C4-2B (cell line): ENCODE measurements around the gene ORAI3.

Source experiments
- H3K27ac ChIP-seq: fragments of 450-650 bp; 2 replicates; pipeline ENCODE4 v1.5.1; 2017
- ZFX ChIP-seq: fragments of 450-650 bp; IDR thresholded peaks from 2 replicates; pipeline ENCODE4 v1.6.1; 2017
- TF ChIP-seq, protein P1 (sequence below): fragments of 450-650 bp; conservative IDR thresholded peaks from 2 replicates; pipeline ENCODE4 v1.5.1; 2017; ENCODE audit warnings: mild to moderate bottlenecking

ORAI3 gene

GRCh38 chr16:31002862-31003341 lies 54.0 kb downstream of the ORAI3 start:
- TF ChIP-seq ZFX, result no peak
- TF ChIP-seq, protein P1, sequence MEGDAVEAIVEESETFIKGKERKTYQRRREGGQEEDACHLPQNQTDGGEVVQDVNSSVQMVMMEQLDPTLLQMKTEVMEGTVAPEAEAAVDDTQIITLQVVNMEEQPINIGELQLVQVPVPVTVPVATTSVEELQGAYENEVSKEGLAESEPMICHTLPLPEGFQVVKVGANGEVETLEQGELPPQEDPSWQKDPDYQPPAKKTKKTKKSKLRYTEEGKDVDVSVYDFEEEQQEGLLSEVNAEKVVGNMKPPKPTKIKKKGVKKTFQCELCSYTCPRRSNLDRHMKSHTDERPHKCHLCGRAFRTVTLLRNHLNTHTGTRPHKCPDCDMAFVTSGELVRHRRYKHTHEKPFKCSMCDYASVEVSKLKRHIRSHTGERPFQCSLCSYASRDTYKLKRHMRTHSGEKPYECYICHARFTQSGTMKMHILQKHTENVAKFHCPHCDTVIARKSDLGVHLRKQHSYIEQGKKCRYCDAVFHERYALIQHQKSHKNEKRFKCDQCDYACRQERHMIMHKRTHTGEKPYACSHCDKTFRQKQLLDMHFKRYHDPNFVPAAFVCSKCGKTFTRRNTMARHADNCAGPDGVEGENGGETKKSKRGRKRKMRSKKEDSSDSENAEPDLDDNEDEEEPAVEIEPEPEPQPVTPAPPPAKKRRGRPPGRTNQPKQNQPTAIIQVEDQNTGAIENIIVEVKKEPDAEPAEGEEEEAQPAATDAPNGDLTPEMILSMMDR, result no peak
- no peak overlapping the region for H3K27ac ChIP-seq

- TF ChIP-seq, protein P1, result no peak
- TF ChIP-seq ZFX, result no peak
- no peak overlapping the region for H3K27ac ChIP-seq
Measured at GRCh38 chr16:31003744-31004143, 54.9 kb downstream of the ORAI3 start.
